A549 (cell line): ENCODE results near the gene GLB1L2.

Experiments
- CTCF ChIP-seq: fragments of >200 bp; sonication (Bioruptor Twin); formaldehyde crosslinking; IDR thresholded peaks from 3 replicates; pipeline ENCODE4 v1.5.1; 2016
- EP300 ChIP-seq, 2 experiments: fragments of >200 bp; sonication (Bioruptor Twin); formaldehyde crosslinking; IDR thresholded peaks; 2 replicates in 1 of 2; 3 replicates in 1 of 2; pipeline ENCODE4 v1.6.1; 2016 to 2017
- JUN ChIP-seq, 2 experiments: fragments of >200 bp; sonication (Bioruptor Twin); formaldehyde crosslinking; IDR thresholded peaks; 2 replicates in 1 of 2; 3 replicates in 1 of 2; pipeline ENCODE4 v1.6.1; 2016 to 2017
- MAX ChIP-seq: IDR thresholded peaks from 2 replicates; pipeline ENCODE4 v1.6.1; 2012
- PBX3 ChIP-seq: IDR thresholded peaks from 2 replicates; pipeline ENCODE4 v1.6.1; 2012
- POLR2A ChIP-seq: IDR thresholded peaks from 2 replicates; pipeline ENCODE4 v1.6.1; 2012; ENCODE audit warnings: mild to moderate bottlenecking, low read length
- RARB ChIP-seq: fragments of 250-450 bp; sonication (Bioruptor Pico); IDR thresholded peaks from 2 replicates; pipeline ENCODE4 v1.8.0; 2021; ENCODE audit warnings: mild to moderate bottlenecking, moderate library complexity
- SMC3 ChIP-seq: fragments of >200 bp; sonication (Bioruptor Twin); formaldehyde crosslinking; IDR thresholded peaks from 3 replicates; pipeline ENCODE4 v1.6.1; 2018; ENCODE audit warnings: inconsistent platforms
- TP53 ChIP-seq: fragments of 250-450 bp; sonication (Bioruptor Pico); IDR thresholded peaks from 2 replicates; pipeline ENCODE4 v1.5.0; 2021; ENCODE audit warnings: mild to moderate bottlenecking, moderate library complexity
- USF2 ChIP-seq: fragments of 450-650 bp; IDR thresholded peaks from 2 replicates; pipeline ENCODE4 v1.6.1; 2014; ENCODE audit warnings: antibody characterized with exemption
- ZC3H11A ChIP-seq: fragments of 450-650 bp; IDR thresholded peaks from 2 replicates; pipeline ENCODE4 v1.6.1; 2014; ENCODE audit warnings: antibody characterized with exemption, mild to moderate bottlenecking

GRCh38 chr11:134383576-134384221 lies 51.9 kb downstream of the GLB1L2 start:
- TF ChIP-seq SMC3 (no peak), CTCF (no peak), POLR2A (no peak), RARB (CRISPR knock-in tag) (no peak), PBX3 (no peak), TP53 (CRISPR knock-in tag) (no peak), EP300 (IDR thresholded peaks at IDR 0.05) (no peak), MAX (no peak), JUN (IDR thresholded peaks at IDR 0.05) (no peak), USF2 (no peak), ZC3H11A (no peak)
